ENCODE data around the gene UBTF.
"Not testable (repeated sequence)": the region's sequence is repeated elsewhere in the genome, so short reads cannot be mapped to it uniquely, and the experiment has no call there.

UBTF gene

GRCh38 chr17:44247440-44247841 is 28.0 kb upstream of the UBTF start:
- CTCF ChIA-PET, result no interaction called here
- TF ChIP-seq LEF1 (IDR thresholded peaks at IDR 0.05; ENCODE audit: borderline replicate concordance) (no peak), FOXA1 (IDR thresholded peaks at IDR 0.05) (no peak), HDGF (IDR thresholded peaks at IDR 0.05; ENCODE audit: borderline replicate concordance) (no peak), SP1 (IDR thresholded peaks at IDR 0.05) (no peak), SUZ12 (IDR thresholded peaks at IDR 0.05) (no peak), ZNF384 (IDR thresholded peaks at IDR 0.05) (no peak), PKNOX1 (IDR thresholded peaks at IDR 0.05) (no peak), FOXK2 (IDR thresholded peaks at IDR 0.05) (no peak)
- no peak for DNase-seq (ENCODE audit: extremely low spot score)
- POLR2A ChIA-PET, result interaction anchor here (0.7 to 1.1 kb wide), 2 partner anchors 9 to 11 kb away, joined by 3 read pairs; no protein-coding TSS in a partner anchor

- no peak for TF ChIP-seq LEF1 (IDR thresholded peaks at IDR 0.05; ENCODE audit: borderline replicate concordance)
- no peak for TF ChIP-seq ARNT (IDR thresholded peaks at IDR 0.05)
- TF ChIP-seq SUZ12 (IDR thresholded peaks at IDR 0.05), result no peak
- no peak for TF ChIP-seq L3MBTL2 (conservative IDR thresholded peaks at IDR 0.05)
- no peak for TF ChIP-seq PKNOX1 (IDR thresholded peaks at IDR 0.05)
- TF ChIP-seq SP1 (IDR thresholded peaks at IDR 0.05), result no peak
- no peak for TF ChIP-seq ELF4 (IDR thresholded peaks at IDR 0.05)
- no peak for TF ChIP-seq NFRKB (IDR thresholded peaks at IDR 0.05)
- no peak for TF ChIP-seq FOXA1 (IDR thresholded peaks at IDR 0.05)
- no peak for TF ChIP-seq TARDBP (IDR thresholded peaks at IDR 0.05)
- TF ChIP-seq BHLHE40 (IDR thresholded peaks at IDR 0.05; ENCODE audit: borderline replicate concordance), result no peak
- no peak for TF ChIP-seq FOXM1 (IDR thresholded peaks at IDR 0.05; ENCODE audit: borderline replicate concordance)
- TF ChIP-seq HDGF (IDR thresholded peaks at IDR 0.05; ENCODE audit: borderline replicate concordance), result no peak
- no peak for TF ChIP-seq ZNF384 (IDR thresholded peaks at IDR 0.05)
- TF ChIP-seq CTBP1 (IDR thresholded peaks at IDR 0.05; ENCODE audit: borderline replicate concordance), result no peak
- no peak for TF ChIP-seq FOXK2 (IDR thresholded peaks at IDR 0.05)
- ChIA-PET POLR2A (no interaction called here), CTCF (no interaction called here)
Measured at GRCh38 chr17:44241106-44241624, 21.7 kb upstream of the UBTF start.

GRCh38 chr17:44237886-44238285 is 18.4 kb upstream of the UBTF start:
- DNase-seq (ENCODE audit: extremely low spot score); CTCF ChIA-PET; POLR2A ChIA-PET: not testable (repeated sequence)

More at GRCh38 chr17:44241106-44241624, 21.7 kb upstream of the UBTF start:
- no peak for DNase-seq (ENCODE audit: extremely low spot score)

GRCh38 chr17:44236444-44236991 is 17.0 kb upstream of the UBTF start:
- no peak for DNase-seq (ENCODE audit: extremely low spot score)
- TF ChIP-seq ARNT (IDR thresholded peaks at IDR 0.05) (no peak), TARDBP (IDR thresholded peaks at IDR 0.05) (no peak), SP1 (IDR thresholded peaks at IDR 0.05) (no peak), L3MBTL2 (conservative IDR thresholded peaks at IDR 0.05) (no peak), FOXM1 (IDR thresholded peaks at IDR 0.05; ENCODE audit: borderline replicate concordance) (no peak), FOXK2 (IDR thresholded peaks at IDR 0.05) (no peak), LEF1 (IDR thresholded peaks at IDR 0.05; ENCODE audit: borderline replicate concordance) (no peak), CTBP1 (IDR thresholded peaks at IDR 0.05; ENCODE audit: borderline replicate concordance) (no peak), NFRKB (IDR thresholded peaks at IDR 0.05) (no peak), ZNF384 (IDR thresholded peaks at IDR 0.05) (no peak), PKNOX1 (IDR thresholded peaks at IDR 0.05) (no peak), BHLHE40 (IDR thresholded peaks at IDR 0.05; ENCODE audit: borderline replicate concordance) (no peak), SUZ12 (IDR thresholded peaks at IDR 0.05) (no peak), FOXA1 (IDR thresholded peaks at IDR 0.05) (no peak), ELF4 (IDR thresholded peaks at IDR 0.05) (no peak), HDGF (IDR thresholded peaks at IDR 0.05; ENCODE audit: borderline replicate concordance) (no peak)
- CTCF ChIA-PET, result no interaction called here
- POLR2A ChIA-PET, result no interaction called here

GRCh38 chr17:44235583-44235936 is 16.1 kb upstream of the UBTF start:
- no peak for DNase-seq (ENCODE audit: extremely low spot score)
- ChIA-PET CTCF (no interaction called here), POLR2A (no interaction called here)
- TF ChIP-seq ARNT (IDR thresholded peaks at IDR 0.05), result no peak
- no peak for TF ChIP-seq HDGF (IDR thresholded peaks at IDR 0.05; ENCODE audit: borderline replicate concordance)
- TF ChIP-seq CTBP1 (IDR thresholded peaks at IDR 0.05; ENCODE audit: borderline replicate concordance), result no peak
- no peak for TF ChIP-seq LEF1 (IDR thresholded peaks at IDR 0.05; ENCODE audit: borderline replicate concordance)
- TF ChIP-seq ZNF384 (IDR thresholded peaks at IDR 0.05), result no peak
- no peak for TF ChIP-seq ELF4 (IDR thresholded peaks at IDR 0.05)
- TF ChIP-seq NFRKB (IDR thresholded peaks at IDR 0.05), result no peak
- no peak for TF ChIP-seq L3MBTL2 (conservative IDR thresholded peaks at IDR 0.05)
- TF ChIP-seq TARDBP (IDR thresholded peaks at IDR 0.05), result no peak
- no peak for TF ChIP-seq FOXA1 (IDR thresholded peaks at IDR 0.05)
- no peak for TF ChIP-seq FOXK2 (IDR thresholded peaks at IDR 0.05)
- TF ChIP-seq SP1 (IDR thresholded peaks at IDR 0.05), result no peak
- no peak for TF ChIP-seq SUZ12 (IDR thresholded peaks at IDR 0.05)
- no peak for TF ChIP-seq FOXM1 (IDR thresholded peaks at IDR 0.05; ENCODE audit: borderline replicate concordance)
- TF ChIP-seq PKNOX1 (IDR thresholded peaks at IDR 0.05), result no peak
- no peak for TF ChIP-seq BHLHE40 (IDR thresholded peaks at IDR 0.05; ENCODE audit: borderline replicate concordance)

- DNase-seq (ENCODE audit: extremely low spot score), result no peak
- ChIA-PET POLR2A (no interaction called here), CTCF (no interaction called here)
- TF ChIP-seq SUZ12 (IDR thresholded peaks at IDR 0.05) (no peak), NFRKB (IDR thresholded peaks at IDR 0.05) (no peak), PKNOX1 (IDR thresholded peaks at IDR 0.05) (no peak), ZNF384 (IDR thresholded peaks at IDR 0.05) (no peak), CTBP1 (IDR thresholded peaks at IDR 0.05; ENCODE audit: borderline replicate concordance) (no peak), ARNT (IDR thresholded peaks at IDR 0.05) (no peak), LEF1 (IDR thresholded peaks at IDR 0.05; ENCODE audit: borderline replicate concordance) (no peak), TARDBP (IDR thresholded peaks at IDR 0.05) (no peak), L3MBTL2 (conservative IDR thresholded peaks at IDR 0.05) (no peak), FOXA1 (IDR thresholded peaks at IDR 0.05) (no peak), SP1 (IDR thresholded peaks at IDR 0.05) (no peak), BHLHE40 (IDR thresholded peaks at IDR 0.05; ENCODE audit: borderline replicate concordance) (no peak), FOXM1 (IDR thresholded peaks at IDR 0.05; ENCODE audit: borderline replicate concordance) (no peak), ELF4 (IDR thresholded peaks at IDR 0.05) (no peak), FOXK2 (IDR thresholded peaks at IDR 0.05) (no peak), HDGF (IDR thresholded peaks at IDR 0.05; ENCODE audit: borderline replicate concordance) (no peak)
Measured at GRCh38 chr17:44233582-44233981, 14.1 kb upstream of the UBTF start.
